Nephron progenitor cell (in vitro differentiated cells): ENCODE data around the gene FAM221B.

Experiments
- DNase-seq: peaks from one replicate; pipeline ENCODE4 v3.0.0; 2021
- H3K27ac Mint-ChIP-seq: 2 replicates; pipeline ENCODE4 v1.8.0; 2021; ENCODE audit warnings: mild to moderate bottlenecking, moderate library complexity, mixed read lengths
- H3K27me3 Mint-ChIP-seq: 2 replicates; pipeline ENCODE4 v1.8.0; 2021; ENCODE audit warnings: mild to moderate bottlenecking, low read depth, mixed read lengths; ENCODE audit not compliant: poor library complexity
- H3K36me3 Mint-ChIP-seq: 2 replicates; pipeline ENCODE4 v1.8.0; 2021; ENCODE audit warnings: low read depth, mixed read lengths
- H3K4me1 Mint-ChIP-seq: 2 replicates; pipeline ENCODE4 v1.8.0; 2021; ENCODE audit warnings: mixed read lengths
- H3K4me3 Mint-ChIP-seq: 2 replicates; pipeline ENCODE4 v1.8.0; 2021; ENCODE audit warnings: mild to moderate bottlenecking, moderate library complexity, mixed read lengths
- H3K9me3 Mint-ChIP-seq: 2 replicates; pipeline ENCODE4 v1.8.0; 2021; ENCODE audit warnings: mild to moderate bottlenecking, moderate library complexity, mixed read lengths
- TF ChIP-seq, protein P1 (sequence below): fragments of 200-600 bp; sonication (generic); IDR thresholded peaks from 2 replicates; pipeline ENCODE4 v1.5.0; 2021; ENCODE audit warnings: antibody characterized with exemption

The FAM221B gene

DNA sequence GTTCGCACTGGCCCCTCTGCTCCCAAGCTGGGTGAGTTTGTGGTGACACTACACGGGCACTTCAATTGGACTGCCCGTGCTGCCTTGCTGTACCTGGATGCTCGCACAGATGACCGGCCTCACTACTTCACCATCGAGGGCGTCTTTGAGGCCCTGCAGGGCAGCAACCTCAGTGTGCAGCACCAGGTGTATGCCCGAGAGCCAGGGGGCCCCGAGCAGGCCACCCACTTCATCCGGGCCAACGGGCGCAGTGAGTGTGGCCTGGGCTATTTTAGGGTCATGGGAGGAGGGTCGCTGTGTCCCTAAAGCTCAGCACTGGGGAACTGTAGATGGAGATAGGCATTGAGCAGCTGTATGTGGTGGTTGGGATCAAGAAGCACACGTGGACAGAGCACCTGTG, 35.7 kb downstream of the FAM221B start:
- peaks cover 57% of the 10 kb centered on the region for H3K4me1 Mint-ChIP-seq
- peaks cover under 1% of the 10 kb centered on the region for H3K36me3 Mint-ChIP-seq
- peak overlapping the region; percentile 57 for H3K4me3 Mint-ChIP-seq
- TF ChIP-seq, protein P1, sequence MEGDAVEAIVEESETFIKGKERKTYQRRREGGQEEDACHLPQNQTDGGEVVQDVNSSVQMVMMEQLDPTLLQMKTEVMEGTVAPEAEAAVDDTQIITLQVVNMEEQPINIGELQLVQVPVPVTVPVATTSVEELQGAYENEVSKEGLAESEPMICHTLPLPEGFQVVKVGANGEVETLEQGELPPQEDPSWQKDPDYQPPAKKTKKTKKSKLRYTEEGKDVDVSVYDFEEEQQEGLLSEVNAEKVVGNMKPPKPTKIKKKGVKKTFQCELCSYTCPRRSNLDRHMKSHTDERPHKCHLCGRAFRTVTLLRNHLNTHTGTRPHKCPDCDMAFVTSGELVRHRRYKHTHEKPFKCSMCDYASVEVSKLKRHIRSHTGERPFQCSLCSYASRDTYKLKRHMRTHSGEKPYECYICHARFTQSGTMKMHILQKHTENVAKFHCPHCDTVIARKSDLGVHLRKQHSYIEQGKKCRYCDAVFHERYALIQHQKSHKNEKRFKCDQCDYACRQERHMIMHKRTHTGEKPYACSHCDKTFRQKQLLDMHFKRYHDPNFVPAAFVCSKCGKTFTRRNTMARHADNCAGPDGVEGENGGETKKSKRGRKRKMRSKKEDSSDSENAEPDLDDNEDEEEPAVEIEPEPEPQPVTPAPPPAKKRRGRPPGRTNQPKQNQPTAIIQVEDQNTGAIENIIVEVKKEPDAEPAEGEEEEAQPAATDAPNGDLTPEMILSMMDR: no peak
- no peaks in the 10 kb centered on the region for H3K9me3 Mint-ChIP-seq
- no peak for DNase-seq
- H3K27me3 Mint-ChIP-seq: peaks cover 4% of the 10 kb centered on the region
- peak overlapping the region; percentile 23 for H3K27ac Mint-ChIP-seq

GRCh38 chr9:35792024-35792813, 36.3 kb downstream of the FAM221B start:
- peaks cover 7% of the 10 kb centered on the region for H3K36me3 Mint-ChIP-seq
- H3K9me3 Mint-ChIP-seq: no peaks in the 10 kb centered on the region
- H3K4me1 Mint-ChIP-seq: peaks cover 52% of the 10 kb centered on the region
- peaks cover 4% of the 10 kb centered on the region for H3K27me3 Mint-ChIP-seq
- TF ChIP-seq, protein P1: no peak
- no peak overlapping the region for H3K27ac Mint-ChIP-seq
- H3K4me3 Mint-ChIP-seq: peak overlapping the region; percentile 57
- peak; percentile 10 for DNase-seq

- peaks cover 10% of the 10 kb centered on the region for H3K36me3 Mint-ChIP-seq
- H3K27me3 Mint-ChIP-seq: peaks cover 4% of the 10 kb centered on the region
- H3K27ac Mint-ChIP-seq: peak within 1 kb of the TSS; percentile 62
- no peaks in the 10 kb centered on the region for H3K9me3 Mint-ChIP-seq
- peaks cover 44% of the 10 kb centered on the region for H3K4me1 Mint-ChIP-seq
- TF ChIP-seq, protein P1: no peak
- peak; percentile 72 for DNase-seq
- H3K4me3 Mint-ChIP-seq: peak within 1 kb of the TSS; percentile 77
Observed at GRCh38 chr9:35791297-35791921, 37.1 kb downstream of the FAM221B start, which contains the start of gene NPR2. TSS of gene NPR2 (plus strand) at chr9:35791591. CDS start at chr9:35792409, 818 bp downstream.

GRCh38 chr9:35790385-35791296, 37.9 kb downstream of the FAM221B start:
- no peaks in the 10 kb centered on the region for H3K9me3 Mint-ChIP-seq
- H3K27me3 Mint-ChIP-seq: peaks cover 4% of the 10 kb centered on the region
- peak overlapping the region; percentile 77 for H3K4me3 Mint-ChIP-seq
- TF ChIP-seq, protein P1: peak; percentile 69
- H3K36me3 Mint-ChIP-seq: peaks cover 18% of the 10 kb centered on the region
- DNase-seq: peak; percentile 70
- peak overlapping the region; percentile 62 for H3K27ac Mint-ChIP-seq
- peaks cover 39% of the 10 kb centered on the region for H3K4me1 Mint-ChIP-seq

DNA sequence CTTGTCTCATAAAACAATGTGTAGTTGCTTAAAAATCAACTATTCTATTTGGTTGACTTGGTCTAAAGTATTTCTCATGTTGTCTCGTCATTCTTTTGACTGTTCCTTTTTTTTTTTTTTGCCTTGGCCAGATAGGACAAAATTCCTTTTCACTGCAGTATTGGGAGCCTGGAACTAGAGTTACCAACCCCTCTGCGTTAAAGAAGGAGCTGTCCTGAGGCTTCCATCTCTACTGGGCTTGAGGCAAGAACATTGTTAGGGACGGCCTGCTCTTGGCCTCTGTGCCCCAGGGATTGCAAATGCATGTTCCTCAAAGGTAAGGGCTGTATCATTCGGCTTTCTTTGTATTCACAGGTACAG, 38.5 kb downstream of the FAM221B start:
- H3K4me3 Mint-ChIP-seq: no peak overlapping the region

More for the DNA sequence above, 38.5 kb downstream of the FAM221B start:
- Mint-ChIP-seq H3K4me1 (peaks cover 34% of the 10 kb centered on the region), H3K27ac (no peak overlapping the region), H3K27me3 (peaks cover 4% of the 10 kb centered on the region), H3K36me3 (peaks cover 19% of the 10 kb centered on the region), H3K9me3 (no peaks in the 10 kb centered on the region)
- DNase-seq: no peak
- TF ChIP-seq, protein P1: no peak
